Activated CD4-positive, alpha-beta T cell treated with anti-CD3 and anti-CD28 coated beads, Interleukin-2, amount 50 U/mL, for 16 hours (primary cell): ENCODE measurements around the gene RABL6.

ENCODE experiments used
- DNase-seq: peaks from one replicate; pipeline ENCODE4 v3.0.0-alpha.2; 2020

RABL6 gene

GRCh38 chr9:136848393-136849037, 40.8 kb downstream of the RABL6 start:
- DNase-seq: peak; percentile 49

- peak; percentile 98 for DNase-seq
Observed at GRCh38 chr9:136849038-136849959, 41.6 kb downstream of the RABL6 start, which contains the start of gene PHPT1. Gene PHPT1, plus strand, starts transcription at chr9:136849409. Its CDS starts 22 bp downstream, at chr9:136849431.

DNA sequence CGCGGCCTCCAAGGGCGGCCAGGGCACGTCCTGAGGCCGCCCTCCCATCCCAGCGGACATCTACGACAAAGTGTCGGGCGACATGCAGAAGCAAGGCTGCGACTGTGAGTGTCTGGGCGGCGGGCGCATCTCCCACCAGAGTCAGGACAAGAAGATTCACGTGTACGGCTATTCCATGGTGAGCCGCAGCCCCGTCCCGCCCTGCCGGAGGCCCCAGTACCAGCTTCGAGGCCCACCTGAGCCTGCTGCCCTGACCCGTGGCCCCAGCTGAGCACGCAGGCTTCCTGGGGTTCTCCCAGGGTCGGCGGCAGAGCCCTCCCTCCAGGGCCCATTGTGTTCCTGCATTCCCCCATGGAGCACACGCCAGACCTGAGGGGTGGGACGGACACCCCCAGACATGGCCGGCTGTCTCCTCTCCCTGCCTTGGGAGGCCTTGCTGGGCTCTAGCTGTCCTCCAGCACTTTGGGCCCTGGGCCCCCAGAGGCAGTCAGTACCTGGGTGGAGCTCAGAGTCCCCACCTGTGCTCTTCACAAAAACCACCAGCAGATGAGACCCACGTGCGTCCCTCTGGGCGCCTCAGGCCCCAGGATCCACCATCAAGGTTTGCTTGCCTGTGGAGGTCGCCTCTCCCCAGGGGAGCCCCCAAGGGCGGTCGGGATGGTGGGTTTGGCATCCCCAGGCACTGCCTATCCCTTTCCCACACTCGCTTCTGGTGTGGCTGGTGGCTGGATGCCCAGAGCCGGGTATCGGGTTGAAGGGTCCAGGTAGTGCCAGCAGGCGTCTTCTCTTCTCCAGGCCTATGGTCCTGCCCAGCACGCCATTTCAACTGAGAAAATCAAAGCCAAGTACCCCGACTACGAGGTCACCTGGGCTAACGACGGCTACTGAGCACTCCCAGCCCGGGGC, 42.5 kb downstream of the RABL6 start:
- no peak for DNase-seq

DNA sequence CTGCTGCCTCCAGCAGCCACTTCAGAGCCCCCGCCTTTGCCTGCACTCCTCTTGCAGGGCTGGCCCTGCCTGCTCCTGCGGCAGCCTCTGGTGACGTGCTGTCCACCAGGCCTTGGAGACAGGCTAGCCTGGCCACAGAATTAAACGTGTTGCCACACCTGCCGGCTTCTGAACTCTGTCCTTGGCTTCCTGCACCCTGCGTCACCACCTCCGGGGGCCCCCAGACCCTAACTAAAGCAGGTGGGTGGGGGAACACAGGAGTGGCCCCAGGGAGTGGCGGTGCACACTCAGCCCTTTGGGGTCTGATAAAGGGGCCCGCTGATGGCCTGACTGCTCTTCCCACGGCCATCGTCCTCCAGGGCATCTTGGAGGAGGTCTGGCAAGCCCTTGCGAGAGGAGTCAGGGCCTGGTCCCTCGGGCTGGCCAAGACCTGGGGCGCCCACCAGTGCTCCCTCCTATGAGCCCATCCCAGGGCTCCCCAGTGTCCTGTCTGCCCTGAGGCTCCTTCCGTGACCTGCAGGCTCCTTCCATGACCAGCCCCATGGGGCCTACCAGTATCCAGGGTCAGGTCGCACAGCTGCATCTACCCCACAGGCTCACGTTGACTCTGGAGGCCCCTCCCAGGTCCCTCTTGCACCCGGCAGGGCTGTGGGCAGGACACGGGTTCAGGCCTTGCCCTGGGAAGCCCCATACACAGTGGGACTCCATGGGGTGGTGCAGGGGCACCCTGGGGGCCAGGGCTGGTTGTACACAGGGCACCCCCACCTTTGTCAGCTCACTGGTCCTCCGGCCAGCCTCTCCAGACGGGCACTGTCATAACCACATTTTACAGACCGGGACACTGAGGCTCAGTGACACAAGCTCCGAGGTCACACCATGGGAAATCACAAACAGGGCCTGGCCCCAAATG, 43.4 kb downstream of the RABL6 start:
- DNase-seq: no peak

- no peak for DNase-seq
Observed at GRCh38 chr9:136851941-136852663, 44.4 kb downstream of the RABL6 start, which contains the start of gene MAMDC4. Gene MAMDC4, plus strand, starts transcription at chr9:136852346. Its CDS starts 71 bp downstream, at chr9:136852417.

DNA sequence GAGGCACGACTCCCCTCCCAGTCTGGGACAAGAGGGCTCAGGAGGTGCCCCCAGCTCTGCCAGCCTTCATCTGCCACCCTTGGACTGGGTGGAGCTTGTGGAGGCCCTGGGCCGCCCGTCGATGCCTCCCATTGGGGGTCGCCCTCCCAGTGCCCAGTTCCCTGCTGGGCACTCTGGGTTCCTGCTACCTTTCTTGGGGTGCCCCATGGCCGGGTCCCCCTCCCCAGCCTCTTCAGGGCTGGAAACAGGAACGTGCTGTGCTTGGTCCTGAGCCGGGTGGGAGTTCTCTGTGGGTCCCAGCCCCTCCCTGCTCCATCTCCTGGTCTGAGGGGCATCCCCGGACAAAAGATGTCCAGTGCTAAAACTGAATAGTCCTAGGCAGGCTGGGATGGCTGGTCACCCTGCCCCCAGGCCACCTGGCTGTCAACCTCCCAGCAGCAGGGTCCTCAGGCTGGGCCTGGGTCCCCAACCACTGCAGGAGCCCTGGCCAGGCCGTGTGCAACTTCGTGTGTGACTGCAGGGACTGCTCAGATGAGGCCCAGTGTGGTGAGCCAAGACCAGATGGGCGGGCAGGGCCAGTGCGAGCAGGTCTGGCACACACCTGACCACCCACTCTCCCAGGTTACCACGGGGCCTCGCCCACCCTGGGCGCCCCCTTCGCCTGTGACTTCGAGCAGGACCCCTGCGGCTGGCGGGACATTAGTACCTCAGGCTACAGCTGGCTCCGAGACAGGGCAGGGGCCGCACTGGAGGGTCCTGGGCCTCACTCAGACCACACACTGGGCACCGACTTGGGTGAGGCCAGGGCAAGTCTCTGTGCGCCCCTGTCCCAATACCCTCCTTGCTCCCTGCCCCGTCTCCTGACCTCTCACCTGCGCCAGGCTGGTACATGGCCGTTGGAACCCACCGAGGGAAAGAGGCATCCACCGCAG, 45.2 kb downstream of the RABL6 start:
- no peak for DNase-seq

DNA sequence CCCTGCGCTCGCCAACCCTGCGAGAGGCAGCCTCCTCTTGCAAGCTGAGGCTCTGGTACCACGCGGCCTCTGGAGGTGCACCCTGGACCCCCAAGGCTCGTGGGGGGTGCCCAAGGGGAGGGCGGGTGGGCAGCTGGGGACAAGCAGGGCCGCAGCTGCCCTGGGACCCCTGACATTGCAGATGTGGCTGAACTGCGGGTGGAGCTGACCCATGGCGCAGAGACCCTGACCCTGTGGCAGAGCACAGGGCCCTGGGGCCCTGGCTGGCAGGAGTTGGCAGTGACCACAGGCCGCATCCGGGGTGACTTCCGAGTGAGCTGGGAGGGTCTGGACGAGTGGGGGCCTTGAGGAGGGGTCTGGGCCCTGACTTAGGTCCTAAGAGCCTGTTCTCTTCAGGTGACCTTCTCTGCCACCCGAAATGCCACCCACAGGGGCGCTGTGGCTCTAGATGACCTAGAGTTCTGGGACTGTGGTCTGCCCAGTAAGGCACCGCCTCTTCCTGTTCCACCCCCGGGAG, 45.9 kb downstream of the RABL6 start:
- no peak for DNase-seq

DNA sequence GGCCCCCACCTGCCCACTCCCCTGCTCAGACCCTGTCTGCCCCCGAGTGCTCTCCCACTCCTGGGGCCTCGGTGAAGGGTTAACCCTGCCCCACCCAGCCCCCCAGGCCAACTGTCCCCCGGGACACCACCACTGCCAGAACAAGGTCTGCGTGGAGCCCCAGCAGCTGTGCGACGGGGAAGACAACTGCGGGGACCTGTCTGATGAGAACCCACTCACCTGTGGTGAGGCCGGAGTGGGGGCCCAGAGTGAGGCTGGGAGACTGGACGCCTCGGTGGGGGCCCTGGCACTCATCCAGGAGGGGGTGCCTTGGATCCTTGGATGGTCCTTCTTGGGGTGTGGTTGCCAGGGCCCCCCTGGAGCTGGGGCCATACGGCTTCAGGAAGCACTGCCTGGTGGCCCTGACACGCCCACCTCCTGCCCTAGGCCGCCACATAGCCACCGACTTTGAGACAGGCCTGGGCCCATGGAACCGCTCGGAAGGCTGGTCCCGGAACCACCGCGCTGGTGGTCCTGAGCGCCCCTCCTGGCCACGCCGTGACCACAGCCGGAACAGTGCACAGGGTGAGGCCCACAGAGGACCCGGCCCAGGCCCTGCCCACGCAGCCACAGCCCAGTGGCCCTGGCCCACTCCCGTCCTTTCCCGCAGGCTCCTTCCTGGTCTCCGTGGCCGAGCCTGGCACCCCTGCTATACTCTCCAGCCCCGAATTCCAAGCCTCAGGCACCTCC, 46.5 kb downstream of the RABL6 start:
- DNase-seq: no peak

- DNase-seq: no peak
Observed at GRCh38 chr9:136854842-136855460, 47.2 kb downstream of the RABL6 start.

DNA sequence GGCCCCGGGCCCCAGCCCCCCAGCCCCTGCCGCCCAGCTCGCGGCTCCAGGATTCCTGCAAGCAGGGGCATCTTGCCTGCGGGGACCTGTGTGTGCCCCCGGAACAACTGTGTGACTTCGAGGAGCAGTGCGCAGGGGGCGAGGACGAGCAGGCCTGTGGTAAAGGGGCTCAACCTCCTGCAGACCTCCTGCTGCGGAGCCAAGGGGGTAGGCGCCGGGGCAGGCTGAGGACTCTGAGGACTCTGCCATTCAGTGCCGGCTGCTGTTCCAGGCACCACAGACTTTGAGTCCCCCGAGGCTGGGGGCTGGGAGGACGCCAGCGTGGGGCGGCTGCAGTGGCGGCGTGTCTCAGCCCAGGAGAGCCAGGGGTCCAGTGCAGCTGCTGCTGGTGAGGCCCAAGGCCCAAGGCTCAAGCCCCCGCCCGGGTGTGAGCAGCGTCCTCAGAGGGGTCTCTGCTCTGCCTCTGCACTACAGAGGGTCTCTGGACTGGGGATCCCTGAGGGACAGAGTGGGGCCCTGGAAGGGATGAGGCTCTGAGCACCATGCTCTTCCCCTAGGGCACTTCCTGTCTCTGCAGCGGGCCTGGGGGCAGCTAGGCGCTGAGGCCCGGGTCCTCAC, 47.8 kb downstream of the RABL6 start:
- DNase-seq: no peak

- no peak for DNase-seq
Observed at GRCh38 chr9:136856079-136856476, 48.3 kb downstream of the RABL6 start.

DNA sequence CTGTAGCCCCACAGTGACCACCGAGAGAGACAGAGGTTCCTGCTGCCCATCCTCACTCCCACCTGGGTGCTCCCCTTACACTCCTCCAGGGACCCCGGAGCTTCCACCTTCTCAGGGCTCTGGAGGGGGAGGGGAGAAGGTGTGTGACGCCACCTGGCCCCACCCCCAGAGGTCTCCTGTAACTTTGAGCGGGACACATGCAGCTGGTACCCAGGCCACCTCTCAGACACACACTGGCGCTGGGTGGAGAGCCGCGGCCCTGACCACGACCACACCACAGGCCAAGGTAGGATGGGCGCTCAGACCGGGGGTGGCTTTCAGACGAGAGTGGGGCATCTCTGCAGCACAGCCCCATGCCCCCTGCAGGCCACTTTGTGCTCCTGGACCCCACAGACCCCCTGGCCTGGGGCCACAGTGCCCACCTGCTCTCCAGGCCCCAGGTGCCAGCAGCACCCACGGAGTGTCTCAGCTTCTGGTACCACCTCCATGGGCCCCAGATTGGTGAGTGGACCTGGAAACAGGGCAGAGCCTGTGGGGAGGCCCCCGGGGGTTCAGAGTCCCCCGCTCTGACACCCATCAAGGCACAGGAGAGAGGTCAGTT, 48.9 kb downstream of the RABL6 start:
- no peak for DNase-seq

DNA sequence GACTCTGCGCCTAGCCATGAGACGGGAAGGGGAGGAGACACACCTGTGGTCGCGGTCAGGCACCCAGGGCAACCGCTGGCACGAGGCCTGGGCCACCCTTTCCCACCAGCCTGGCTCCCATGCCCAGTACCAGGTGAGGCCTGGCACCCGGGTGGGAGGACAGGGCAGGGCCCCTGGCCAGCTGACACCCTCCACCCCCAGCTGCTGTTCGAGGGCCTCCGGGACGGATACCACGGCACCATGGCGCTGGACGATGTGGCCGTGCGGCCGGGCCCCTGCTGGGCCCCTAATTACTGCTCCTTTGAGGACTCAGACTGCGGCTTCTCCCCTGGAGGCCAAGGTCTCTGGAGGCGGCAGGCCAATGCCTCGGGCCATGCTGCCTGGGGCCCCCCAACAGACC, 49.4 kb downstream of the RABL6 start:
- no peak for DNase-seq

DNA sequence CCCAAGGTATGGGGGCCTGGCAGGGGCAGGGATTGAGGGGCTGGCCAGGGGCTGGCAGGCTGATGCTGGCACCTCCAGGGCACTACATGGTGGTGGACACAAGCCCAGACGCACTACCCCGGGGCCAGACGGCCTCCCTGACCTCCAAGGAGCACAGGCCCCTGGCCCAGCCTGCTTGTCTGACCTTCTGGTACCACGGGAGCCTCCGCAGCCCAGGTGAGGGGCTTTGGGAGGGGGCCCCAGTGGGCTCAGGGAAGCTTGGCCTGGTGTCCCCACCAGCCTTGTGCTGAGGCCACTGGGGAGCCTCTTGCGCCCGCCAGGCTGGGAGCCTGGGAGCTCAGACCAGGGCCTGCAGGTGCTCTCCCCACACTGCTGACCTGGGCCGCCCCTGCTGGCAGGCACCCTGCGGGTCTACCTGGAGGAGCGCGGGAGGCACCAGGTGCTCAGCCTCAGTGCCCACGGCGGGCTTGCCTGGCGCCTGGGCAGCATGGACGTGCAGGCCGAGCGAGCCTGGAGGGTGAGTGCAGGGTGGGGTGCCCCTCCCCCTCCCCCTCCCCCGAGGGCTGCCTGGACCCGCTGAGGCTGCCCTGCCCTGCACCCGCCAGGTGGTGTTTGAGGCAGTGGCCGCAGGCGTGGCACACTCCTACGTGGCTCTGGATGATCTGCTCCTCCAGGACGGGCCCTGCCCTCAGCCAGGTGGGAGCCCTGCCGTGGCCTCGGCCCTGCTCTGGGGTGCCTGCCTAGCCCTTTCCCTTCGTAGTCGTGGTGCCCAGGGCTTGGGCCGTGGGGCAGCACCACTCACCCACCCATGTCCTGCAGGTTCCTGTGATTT, 50.0 kb downstream of the RABL6 start:
- no peak for DNase-seq

DNA sequence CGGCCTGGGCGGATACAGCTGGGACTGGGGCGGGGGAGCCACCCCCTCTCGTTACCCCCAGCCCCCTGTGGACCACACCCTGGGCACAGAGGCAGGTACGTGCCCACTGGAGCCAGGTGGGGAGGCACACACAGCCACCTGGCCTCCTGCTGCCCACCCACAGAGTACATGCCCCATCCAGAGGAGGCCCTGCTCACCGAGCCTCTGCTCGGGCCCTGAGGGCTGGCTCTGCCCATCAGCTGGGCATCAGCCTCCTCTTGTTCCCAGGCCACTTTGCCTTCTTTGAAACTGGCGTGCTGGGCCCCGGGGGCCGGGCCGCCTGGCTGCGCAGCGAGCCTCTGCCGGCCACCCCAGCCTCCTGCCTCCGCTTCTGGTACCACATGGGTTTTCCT, 50.7 kb downstream of the RABL6 start:
- no peak for DNase-seq

DNA sequence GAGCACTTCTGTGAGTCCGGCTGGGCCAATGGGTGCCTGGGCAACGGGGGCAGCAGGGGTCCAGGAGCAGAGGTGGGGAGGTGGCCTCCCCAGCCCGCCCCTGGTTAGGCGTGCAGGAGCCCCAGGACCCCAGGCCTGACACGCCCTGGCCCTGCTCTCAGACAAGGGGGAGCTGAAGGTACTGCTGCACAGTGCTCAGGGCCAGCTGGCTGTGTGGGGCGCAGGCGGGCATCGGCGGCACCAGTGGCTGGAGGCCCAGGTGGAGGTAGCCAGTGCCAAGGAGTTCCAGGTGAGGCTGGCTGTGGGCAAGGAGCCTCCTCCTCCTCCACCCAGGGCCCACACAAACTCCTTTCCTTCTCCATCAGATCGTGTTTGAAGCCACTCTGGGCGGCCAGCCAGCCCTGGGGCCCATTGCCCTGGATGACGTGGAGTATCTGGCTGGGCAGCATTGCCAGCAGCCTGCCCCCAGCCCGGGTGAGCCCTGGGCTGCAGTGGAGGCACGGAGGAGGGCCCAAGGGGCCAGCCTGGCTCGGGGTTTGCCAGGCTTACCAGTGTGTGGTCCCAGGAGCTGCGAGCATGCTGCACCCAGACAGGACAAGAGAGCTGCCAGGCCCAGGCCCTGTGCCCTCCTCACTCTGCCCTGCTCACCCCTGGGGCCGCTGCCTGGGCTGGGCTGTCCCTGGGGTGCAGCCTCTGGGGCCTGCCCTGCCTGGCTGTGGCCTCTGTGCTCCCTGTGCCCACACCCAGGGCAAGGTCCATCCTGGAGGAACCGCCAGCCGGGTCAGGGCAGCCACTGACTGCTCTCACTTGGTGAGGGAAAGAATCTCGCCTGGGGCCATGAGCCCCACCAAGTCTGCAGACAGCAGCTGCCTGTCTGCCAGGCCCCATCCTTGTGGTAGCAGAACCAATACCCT, 51.4 kb downstream of the RABL6 start:
- no peak for DNase-seq
